Measurements from ENCODE around the gene EPB41L4A.

Gene EPB41L4A

DNA sequence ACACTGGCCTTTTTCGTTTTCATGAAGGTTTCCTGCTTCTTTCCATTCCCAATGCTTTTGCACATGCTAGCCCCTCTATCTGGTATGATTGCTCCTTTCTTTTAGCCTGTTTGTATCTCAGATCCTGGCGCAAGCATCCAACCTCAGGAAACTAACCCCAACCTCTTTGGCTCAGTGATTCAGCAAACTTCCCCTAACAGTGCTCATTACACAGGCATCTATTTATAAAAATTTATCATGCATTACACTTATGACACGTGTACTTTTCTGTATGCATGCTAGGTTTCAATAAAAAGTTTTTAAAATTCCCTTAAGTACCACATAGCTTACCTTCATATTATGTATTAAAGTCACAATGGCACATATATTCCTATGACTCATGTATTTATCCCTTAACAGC lies 218.9 kb downstream of the EPB41L4A start:
- DNase-seq = no peak

DNA sequence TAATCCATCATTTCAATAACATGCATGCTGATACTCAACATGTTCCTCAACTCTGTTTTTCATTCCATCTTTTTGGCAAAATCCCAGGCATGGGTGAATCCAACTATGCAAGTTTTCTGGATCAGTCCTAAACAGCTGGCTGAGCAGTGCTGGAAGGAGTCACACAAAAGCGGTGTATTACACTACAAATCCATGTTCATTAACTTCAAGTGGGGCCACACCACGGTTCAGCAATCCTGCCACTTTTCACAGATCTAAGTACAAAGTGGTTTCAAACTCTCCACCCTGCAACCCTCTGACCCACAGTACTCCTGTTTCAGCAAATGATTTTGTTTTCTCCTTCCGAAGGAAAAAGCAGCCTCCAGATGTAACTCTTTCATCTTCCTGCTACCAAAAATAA lies 222.5 kb downstream of the EPB41L4A start:
- no peak for DNase-seq

DNA sequence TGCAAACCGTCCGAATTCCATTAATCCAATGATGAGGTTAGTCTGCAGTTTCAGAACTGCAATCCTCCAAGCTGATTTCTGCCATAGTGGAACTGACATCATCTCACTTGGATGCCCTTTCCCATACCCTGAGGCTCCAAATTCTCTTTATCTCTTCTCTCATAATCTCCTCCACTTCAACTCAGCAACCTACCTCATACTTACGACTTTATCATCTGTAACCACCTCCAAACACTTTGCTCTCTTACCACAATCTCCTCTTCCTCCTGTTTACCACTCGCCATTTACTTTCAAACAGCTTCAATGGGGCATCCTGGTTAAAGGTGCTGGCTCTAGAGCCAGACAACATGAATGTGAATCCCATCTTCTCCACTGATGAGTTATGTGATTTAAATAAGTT lies 223.2 kb downstream of the EPB41L4A start:
- DNase-seq = no peak

DNA sequence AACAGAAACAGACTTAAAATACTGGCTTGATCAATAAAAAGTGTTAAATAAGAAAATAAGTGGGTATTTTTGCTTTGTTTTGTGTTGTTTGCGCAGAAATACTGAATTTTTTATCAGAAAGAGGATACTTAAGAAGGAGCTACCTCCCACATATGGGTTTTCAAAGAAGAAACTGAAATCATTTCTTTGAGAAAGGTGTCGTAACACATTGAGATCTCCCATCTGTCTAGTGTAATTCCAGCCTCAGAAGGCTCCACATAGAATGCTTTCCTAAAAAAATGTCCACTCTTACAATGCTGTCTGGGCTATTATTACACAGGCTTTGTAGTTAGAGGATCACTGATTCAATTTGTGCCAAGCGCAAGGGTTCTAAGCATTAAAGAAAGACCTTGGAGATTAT lies 226.2 kb downstream of the EPB41L4A start:
- no peak for DNase-seq

DNA sequence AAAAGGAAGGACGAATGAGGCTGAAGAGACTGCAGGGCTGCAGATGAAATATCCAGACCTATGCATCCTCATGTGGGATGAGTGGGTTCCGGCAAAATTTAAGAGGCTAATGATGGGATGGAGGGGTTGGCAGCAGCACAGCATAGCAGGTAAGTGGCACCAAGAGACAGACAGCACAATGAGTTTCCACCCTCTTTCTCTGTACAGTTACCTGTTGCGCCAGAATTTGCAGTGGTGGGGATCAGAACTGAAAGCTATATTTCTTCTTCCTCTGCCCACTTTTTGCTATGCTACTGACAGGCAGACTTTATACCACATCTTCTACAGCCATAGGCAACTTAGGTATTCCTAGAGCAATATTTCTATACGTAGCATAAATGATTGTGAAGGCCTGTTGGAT lies 227.0 kb downstream of the EPB41L4A start:
- DNase-seq = no peak

DNA sequence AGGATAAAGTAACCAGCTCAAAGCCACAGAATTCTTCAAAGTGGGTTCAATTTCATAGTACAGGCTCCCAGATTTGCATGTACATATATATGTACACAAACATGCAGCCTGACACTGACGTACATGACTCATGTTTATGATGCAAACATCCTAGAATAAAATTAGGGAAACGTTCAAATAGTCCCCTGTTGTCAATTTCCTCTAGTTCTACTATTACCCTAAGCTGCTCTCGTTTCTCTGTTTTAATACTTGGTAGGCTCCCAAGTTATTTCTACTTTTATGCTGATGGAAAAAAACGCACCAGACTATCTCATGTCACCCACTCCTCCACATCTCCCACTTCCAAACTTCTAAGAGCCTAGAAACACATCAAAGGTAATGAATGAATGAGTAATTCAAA lies 229.7 kb downstream of the EPB41L4A start:
- DNase-seq = no peak

DNA sequence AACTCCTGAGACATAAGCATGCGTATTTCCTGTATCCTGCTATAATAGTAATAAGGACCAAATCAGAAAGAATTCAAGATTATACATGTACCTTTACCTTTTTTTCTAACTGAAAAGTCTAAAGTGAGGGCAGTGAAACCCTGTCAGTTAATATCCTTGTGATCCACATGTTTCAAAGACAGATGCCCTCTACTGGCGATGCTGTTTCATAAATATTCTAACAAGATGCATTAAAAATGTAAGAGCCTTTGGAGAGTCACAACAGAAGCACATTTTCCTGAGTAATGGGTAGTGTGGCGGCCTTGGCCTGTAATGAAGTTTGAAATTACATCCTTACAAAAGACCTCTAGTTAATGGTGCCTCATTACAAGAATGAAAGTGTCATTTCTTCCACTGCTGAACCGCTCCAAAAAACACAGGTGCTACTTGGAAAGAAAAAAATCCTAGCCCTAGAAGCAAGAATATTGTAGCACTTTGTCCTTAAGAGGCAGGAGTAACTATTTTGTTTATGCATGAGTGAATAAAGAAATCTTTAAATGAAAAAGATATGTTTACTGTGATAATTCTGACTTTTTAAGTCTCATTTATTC lies 232.6 kb downstream of the EPB41L4A start:
- DNase-seq = peak in 1 of 2 experiments; percentile 58

DNA sequence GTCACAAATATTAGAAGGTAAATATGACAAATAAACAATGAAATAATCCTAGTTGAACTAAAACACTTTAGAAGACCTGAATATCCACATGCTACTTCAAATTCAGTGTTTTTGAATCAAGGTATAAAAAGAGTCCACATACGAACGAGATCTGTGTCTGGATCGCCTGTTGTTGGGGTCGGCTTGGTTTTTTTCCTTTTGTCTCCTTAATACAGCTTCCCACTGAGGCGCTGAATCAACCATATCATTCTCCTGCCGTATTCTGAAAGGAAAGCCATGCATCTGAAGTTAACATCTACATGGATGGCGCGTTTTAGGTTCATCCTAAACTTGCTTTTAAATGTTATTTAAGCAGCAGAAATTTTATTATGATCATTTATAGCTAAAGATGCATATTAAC lies 235.2 kb downstream of the EPB41L4A start:
- DNase-seq = no peak

DNA sequence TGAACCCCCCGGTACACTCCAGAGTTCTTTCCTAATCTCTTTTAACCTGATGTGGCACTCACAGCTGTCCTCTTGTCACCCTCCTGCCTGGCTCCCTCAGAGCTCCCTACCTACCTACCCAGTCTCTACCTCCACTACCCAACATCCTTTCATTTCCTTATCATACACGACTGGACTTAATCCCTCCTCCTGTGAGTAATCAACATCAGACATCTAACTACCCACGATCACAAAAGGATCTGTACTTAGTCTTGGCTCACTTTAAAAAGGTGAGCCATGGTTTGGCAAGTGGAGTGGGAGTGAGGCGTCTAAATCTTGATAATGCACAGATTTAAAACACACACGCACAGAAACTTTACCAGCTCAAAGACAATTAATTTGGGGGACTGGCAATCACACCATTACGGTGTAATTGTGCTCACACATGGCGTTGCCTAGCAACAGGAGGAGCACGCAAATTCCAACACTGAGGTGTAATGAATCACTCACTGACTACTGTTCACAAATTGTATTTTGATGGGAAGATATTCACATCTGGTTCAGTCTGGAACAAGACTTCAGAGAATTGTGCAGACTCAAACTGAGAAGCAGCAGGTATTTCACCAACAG lies 235.9 kb downstream of the EPB41L4A start:
- DNase-seq = no peak

DNA sequence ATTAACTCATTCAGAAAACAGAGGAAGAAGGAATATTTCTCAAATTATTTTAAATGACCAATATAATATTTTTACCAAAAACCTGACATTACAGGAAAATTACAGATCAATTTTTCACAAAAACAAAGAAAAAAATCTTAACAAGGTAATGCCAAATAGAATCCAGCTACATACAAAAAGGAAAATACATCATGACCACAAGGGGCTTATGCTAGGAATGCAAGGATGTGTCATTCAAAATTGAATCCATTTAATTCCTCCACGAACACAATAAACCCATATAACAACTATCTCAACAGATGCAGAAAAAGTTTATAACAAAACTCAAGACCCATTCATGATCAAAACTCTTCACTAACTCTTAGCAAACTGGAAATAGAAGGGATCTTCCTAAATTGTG lies 239.8 kb downstream of the EPB41L4A start:
- no peak for DNase-seq

DNA sequence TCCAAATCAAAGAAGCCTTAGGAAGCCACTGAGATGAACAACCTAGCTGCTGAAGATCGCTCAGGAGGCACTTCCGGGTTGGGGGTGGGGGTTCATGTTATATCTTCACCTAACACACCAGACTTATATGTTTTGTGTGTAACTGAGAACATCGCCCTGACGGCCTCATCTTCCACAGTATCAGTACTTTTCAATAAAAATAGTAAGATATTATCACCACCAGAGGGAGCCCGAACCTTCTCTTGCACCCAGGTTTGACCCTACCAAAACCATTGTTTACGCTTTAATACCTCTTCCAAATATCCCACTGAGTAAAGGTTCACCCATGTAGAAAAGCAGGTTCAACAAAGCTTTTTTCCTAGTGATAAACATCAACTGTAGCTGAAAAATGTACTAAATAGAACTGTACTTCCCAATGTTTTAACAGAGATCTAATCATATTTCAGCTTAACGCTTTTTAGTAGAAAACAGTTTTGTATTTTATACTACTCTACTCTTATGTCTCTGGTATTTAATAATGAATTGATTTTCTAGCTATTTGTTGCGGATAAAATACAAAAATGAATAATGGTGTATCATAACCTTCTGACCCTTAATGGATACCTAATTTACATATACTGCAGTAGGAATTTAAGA lies 244.0 kb downstream of the EPB41L4A start:
- peak; percentile 55 to 63 for DNase-seq

DNA sequence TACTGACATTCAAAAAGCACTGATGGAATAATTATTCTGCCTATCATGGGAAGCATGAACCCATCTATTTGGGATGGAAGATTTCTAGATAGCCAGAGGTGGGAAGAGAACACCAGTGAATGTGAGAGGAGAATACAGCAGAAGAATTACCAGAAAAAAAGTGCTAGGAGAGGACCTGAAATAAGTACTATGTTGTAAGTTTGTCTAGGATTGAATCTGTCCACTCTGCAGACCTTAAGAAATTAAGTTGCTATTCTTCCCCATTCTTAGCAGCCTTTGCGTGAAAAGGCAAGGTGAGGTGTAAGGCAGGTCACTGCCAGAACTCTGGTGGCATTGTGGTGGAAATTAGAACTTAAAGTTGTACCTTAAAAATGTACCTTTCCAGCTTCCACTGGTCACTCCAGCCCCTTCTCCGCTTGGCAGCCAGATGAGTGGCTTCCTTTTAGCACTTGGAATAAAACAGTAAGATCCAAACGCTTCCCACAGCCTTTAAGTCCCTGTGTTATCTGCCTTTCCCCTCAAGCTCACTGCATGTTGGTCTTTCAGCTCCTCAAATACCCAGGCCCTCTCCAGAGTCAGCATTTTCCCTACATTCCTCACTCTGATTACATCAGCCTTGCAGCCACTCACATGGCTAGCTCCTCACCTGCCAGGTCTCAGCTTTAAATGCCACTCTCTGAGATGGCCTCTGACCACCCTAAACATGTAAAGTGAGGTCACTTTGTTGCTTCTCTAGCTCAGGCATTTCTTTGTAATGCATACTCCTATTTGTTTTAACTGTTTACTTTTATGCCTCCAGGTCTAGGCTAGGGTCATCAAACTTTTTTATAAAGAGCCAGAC lies 253.0 kb downstream of the EPB41L4A start:
- DNase-seq = peak in 1 of 2 experiments; percentile 14

DNA sequence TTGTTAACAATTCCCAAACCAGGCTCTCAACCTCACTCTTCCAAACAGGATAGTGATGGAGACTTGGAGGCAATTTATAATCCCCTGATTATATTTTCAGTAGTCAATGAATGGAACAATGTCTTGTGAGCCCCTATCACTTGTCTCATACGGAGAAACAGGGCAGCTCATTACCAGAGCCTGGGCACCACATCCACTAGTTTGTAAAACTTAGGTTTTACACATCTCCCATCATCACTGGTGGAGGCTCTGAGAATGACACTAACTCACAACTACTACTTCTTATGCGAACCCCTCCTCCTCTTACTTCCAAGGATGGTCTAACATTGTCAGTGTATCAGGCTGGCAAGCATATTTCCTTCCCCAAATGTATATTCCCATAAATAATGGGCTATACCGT lies 253.7 kb downstream of the EPB41L4A start:
- DNase-seq = no peak

DNA sequence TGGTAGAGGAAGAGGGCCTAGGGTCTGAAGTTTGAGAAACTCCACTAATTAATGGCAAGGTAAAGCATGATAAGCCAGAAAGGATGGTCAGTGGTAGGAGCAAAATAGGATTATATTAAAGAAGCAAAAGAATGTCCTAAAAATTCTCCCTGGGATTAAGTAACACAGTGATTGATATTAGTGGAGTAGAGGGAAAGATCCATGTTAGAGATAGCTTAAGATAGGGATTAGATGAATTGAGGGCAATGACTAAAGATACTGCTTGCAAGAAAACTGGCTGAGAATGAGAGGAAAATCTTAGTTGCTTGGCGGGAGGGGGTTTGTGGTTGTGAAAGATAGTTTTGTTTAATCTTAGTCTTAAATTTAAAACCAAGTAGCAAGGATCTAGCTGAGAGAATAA lies 255.6 kb downstream of the EPB41L4A start:
- DNase-seq = no peak

DNA sequence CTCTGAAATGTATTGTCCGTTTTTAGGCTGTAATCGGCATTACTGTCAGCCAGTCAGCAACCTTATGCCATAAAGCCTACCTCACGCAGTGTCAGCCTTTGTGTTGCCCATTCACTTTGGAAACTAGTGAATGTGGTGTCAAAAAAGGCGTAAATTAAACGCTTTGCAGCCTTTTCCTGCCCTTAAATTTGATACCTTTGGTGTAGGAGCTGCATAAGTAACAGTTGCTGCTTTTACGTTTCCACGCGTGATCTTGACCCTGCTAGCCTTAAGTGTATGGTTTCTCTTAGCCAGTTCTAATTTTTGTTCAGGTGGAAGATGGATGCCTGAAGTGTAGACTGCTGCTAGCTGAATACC lies 257.7 kb downstream of the EPB41L4A start:
- DNase-seq = no peak

DNA sequence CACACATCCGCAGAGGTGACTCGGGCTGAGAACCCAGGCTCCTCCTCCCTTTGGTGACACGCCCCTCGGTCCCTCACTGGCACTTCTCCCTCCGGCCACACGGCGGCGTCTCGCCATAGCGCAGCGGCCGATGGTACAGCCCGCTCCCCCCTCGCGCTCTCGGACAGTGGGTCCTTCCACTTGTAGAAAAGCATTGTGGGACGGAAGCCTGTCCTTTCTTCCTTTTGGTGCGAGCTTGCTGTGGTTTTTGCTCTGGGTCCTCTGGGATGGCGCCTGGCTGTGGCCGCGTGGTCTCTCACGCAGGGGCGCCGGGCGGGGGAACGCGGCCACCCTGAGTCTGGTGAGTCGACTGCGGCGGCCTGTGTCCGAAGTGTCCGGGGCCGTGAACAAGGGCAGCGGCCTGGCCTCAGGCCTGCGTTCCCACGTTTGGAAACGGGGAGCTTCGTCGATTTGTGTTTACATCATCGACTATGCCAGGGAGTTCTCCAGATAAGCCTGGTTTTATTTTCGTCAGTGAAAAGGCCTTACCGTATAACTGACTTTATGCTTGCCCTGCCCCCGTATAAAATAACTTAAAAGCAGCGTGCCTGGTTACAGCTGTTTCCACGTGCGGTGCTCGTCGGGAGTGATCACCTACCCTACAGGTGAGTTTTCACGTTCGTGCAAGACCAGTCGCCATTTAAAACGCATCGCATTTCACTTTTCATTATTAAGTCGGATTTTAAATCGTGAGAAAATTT lies 258.3 kb downstream of the EPB41L4A start:
- DNase-seq = peak; percentile 54 to 77

DNA sequence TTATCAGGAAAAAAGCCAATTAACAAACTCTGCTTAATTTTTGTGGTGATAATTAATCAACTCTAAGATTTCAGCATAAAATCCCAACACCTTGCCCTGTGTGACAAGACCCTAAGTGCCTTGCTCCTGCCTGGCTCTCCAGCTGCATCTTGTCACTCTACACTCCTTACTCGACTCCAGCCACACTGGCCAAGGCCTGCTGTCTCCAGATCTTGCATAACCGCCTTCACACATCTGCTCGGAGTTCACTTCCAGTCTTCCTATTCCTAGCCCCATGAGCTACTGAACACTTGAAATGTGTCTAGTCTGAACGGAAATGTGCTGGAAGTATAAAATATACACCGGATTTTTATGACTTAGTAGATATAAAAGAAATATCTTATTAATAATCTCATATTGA lies 259.6 kb downstream of the EPB41L4A start:
- DNase-seq = no peak

DNA sequence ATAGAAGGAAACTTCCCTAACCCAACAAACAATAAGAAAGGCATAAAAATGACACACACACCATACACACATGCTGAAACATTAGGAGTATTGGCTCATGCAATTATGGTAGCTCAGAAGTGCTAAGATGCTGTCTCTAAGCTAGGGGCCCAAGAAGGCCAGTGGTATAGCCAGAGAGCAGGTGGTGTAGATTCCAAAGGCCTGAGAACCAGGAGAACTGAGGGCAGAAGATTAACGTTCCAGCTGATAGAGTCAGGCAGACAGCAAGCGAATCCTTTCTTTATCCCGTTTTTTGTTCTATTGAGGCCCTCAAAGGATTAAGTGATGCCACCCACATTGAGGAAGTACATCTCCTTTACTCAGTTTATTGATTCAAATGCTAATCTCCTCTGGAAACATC lies 262.9 kb downstream of the EPB41L4A start:
- DNase-seq = no peak

DNA sequence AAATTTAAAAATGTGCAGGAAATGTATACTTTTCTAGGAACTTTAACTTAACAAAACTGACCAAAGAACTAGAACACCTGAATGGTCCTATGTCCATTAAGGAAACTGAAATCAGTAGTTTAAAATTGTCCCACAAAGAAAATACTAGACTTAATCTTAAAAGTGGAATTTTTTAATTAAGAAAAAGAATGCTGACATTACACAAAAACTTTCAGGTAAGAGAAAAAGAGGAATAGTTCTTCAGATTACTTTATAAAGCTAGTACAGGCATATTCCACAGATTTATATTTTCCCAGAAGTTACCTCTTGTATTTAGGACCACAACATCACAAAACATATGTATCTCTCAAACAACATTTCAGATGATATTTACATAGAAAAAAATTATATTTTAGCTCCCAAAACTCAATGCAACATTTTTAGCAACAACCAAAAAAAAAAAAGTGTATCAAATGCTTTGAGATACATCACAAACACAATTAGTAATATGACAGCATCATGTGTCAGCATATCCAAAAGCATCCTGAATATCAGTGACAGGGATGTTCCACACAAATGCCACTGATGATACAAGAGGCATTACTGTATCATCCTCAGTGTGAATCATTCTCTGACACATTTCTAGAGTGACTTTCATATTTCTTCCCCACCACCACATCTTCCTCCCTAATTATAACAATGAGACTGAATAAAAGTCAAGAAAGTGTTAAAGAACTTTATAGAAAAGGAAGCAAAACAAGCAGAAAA lies 264.0 kb downstream of the EPB41L4A start:
- no peak for DNase-seq

DNA sequence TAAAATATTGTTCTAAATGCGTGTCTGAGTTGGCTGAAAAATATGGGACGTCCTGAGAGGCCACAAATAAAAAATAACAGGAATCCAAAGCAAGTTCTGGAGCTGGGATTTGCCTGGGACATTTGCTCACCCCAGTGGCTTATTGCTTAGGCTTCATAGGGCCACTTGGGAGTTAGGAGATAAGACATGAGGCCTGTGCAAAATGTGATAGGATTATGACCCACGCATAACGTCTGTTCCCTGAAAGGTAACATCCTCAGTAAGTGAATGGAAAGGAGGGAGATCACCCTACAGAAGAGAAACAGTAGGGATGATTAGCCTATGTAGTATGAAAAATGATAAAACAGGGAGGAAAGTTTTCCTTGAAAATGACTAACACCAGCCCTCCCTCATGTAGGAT lies 269.4 kb downstream of the EPB41L4A start:
- DNase-seq = no peak

DNA sequence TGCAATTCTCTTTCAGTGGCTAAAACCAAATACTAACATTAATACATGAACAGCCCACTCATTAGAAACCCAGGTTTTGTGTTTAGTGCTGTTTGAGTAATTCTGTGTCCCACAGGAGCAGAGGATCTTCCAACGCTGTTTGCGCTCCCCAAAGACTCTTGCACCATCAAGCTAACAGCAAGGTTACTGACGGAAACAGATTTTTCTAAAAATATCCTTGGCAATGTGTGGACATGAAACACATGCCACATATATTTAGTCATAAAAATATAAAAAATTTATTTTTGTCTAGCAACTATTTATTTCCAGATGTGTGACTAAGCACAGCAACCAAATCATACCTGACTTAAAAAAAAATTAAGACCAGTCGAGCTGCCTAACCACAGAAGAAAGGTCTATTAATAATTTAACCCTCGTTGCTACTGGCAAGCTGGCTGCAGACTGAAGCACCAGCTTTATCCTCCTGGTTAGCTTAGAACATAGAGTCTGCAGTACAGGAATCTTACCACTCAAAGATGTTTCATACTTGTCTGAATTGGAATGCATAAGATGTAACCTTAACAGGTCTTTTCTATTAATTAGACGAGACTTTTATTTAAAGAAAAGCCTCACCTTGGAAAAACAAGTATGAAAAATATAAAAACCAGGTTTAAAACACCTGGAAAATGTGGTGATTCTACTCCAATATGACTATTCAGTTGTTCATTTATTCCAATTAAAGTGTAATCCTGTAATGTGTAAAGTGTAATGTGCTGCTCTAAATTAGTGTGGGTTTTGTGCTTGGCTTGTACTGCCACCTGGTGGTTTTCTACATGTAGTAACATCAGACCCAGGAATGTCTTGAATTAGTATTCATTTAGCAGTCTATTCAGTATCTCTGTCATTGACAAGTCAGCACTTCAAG lies 272.5 kb downstream of the EPB41L4A start:
- DNase-seq = peak; percentile 56 to 75
